SK-MEL-5 (cell line): ENCODE data around the gene SLC5A1. TPM values are rescaled to one million over a fixed set of nuclear protein-coding genes. Genes with fewer than 3 reads are reported as not detected.

Experiments
- DNase-seq: peaks from one replicate; pipeline ENCODE4 v3.0.0-alpha.2; 2016; ENCODE audit warnings: low read depth, low spot score
- in situ Hi-C: cut with HindIII; loops from 2 replicates; pipeline ENCODE4 v1.10.0; 2016; ENCODE audit warnings: low sequenced_read_pairs, high pct_unique_total_duplicates, low pct_unique_long_range_greater_than_20kb
- total RNA-seq: library from RNA; depleted of rRNA; stranded (reverse); fragments of >200 nt; shearing (Covaris generic); gene quantifications from 2 replicates; pipeline ENCODE4 v1.2.3, GENCODE V29; 2014

The SLC5A1 gene
- total RNA-seq, 1 experiment from 2014 or later = 0.24 TPM

- in situ Hi-C loops = no loop called here
- DNase-seq = no peak
Observed at GRCh38 chr22:32077151-32077550, 34.1 kb downstream of the SLC5A1 start.

GRCh38 chr22:32079130-32080089 is 36.3 kb downstream of the SLC5A1 start:
- DNase-seq = peak; percentile 47
- in situ Hi-C loops = no loop called here

- in situ Hi-C loops = no loop called here
- peak; percentile 84 for DNase-seq
Observed at GRCh38 chr22:32080904-32081303, 37.8 kb downstream of the SLC5A1 start.

DNA sequence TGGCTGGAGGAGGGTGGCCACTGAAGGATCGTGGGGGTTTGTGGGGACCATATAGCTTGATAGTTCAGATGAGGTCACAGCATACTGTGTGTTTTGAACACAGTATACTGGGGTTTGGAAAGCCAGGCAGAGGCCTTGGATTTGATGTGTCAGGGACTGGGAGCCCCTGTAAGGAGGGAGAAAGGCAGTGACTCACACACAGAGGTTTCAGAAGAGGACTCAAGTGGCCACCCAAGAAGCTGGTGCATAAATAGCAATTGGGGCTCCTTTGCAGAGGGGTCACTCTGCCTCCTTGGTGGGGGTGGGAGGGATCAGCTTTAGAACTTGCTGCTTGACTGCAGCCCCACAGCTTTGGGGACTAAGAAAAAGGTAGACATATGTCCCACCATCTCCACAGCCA is 39.3 kb downstream of the SLC5A1 start:
- in situ Hi-C loops = no loop called here
- DNase-seq = no peak

- in situ Hi-C loops = no loop called here
- DNase-seq = no peak
Observed at GRCh38 chr22:32083000-32083399, 39.9 kb downstream of the SLC5A1 start.

- no peak for DNase-seq
- in situ Hi-C loops = no loop called here
Observed at GRCh38 chr22:32083814-32084213, 40.8 kb downstream of the SLC5A1 start.

DNA sequence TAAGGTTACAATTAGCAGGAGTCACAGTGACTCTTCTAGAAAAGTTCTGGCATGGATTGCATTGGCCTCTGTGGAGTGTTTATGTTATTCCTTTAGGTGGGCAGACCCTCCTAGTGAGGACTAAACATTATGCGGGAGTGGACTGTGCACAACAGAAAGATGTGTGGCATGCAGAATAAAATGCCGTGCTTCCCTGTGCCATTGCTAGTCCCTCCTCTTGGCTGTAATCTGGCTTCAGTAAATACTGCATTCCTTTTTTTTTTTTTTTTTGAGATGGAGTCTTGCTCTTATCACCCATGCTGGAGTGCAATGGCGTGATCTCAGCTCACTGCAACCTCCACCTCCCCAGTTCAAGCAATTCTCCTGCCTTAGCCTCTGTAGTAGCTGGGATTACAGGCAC is 45.0 kb downstream of the SLC5A1 start:
- DNase-seq = no peak

GRCh38 chr22:32097018-32097417 is 54.0 kb downstream of the SLC5A1 start:
- DNase-seq = no peak
- in situ Hi-C loops = no loop called here

More for the DNA sequence above, 45.0 kb downstream of the SLC5A1 start:
- in situ Hi-C loops = no loop called here

DNA sequence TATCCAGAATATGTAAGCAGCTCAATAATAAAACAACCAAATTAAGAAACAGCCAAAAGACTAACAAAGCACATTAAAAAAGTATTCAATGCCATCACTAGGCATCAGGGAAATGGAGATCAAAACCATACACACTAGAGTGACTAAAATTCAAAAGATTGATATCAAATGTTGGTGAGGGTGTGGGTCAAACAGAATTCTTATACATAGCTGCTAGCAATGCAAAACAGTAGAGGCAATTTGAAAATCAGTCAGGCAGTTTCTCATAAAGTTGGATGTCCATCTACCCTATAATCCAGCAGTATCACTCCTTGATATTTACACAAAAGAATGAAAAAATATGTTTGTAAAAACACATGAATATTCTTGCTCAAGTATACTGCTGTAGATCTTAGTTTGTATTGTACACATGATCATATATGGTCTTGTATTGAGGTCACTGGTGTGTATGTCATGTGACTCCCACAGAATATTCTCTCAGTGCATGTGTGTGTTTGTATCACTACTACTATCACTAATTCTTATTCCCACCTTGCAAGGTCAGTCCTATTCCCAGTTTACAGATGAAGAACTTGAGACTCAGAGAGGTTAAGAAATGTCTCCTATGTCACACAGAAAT is 54.9 kb downstream of the SLC5A1 start:
- in situ Hi-C loops = no loop called here
- no peak for DNase-seq

DNA sequence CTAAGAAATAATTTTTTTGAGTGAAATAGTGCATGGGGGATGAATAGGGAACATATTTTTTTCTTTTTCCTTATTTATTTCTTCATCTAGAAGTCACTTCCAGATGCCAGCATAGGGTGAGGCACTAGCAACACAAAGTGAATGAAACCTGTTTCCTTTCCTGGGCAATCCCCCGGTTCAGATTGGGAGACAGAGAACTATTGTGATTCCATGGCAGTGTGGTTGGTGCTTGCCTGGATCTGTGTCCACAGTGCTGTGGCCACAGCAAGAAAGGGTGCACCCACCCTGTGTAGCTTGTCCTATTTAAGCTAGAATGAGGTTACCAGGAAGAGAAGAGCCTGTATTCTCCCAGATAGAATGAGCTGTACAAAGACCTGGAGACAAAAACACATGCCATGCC is 57.6 kb downstream of the SLC5A1 start:
- in situ Hi-C loops = no loop called here
- DNase-seq = peak; percentile 48

- in situ Hi-C loops = no loop called here
- peak; percentile 95 for DNase-seq
Observed at GRCh38 chr22:32103658-32104315, 60.7 kb downstream of the SLC5A1 start.

- peak; percentile 30 for DNase-seq
- in situ Hi-C loops = no loop called here
Observed at GRCh38 chr22:32106930-32107329, 63.9 kb downstream of the SLC5A1 start.

DNA sequence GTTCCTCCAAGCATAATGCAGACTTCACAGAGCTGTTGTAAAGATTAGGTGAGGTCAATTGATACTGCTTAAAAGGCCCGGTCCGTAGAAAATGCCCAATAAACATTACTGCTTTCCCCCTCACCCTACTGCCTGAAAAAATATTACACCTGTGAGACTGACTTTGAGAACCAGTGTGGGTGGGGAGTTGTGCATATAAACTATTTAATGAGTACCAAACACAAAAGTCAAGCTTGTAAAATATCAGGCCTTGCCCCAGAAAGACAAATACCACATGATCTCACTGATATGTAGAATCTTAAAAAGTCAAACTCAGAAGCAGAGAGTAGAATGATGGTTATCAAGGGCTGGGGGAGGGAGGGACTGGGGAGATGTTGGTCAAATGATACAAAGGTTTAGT is 69.3 kb downstream of the SLC5A1 start:
- in situ Hi-C loops = no loop called here
- no peak for DNase-seq

- peak; percentile 36 for DNase-seq
- in situ Hi-C loops = no loop called here
Observed at GRCh38 chr22:32119568-32120235, 76.6 kb downstream of the SLC5A1 start.

GRCh38 chr22:32120603-32121002 is 77.5 kb downstream of the SLC5A1 start:
- no peak for DNase-seq
- in situ Hi-C loops = no loop called here

GRCh38 chr22:32122899-32123298 is 79.8 kb downstream of the SLC5A1 start:
- no peak for DNase-seq
- in situ Hi-C loops = no loop called here

- in situ Hi-C loops = no loop called here
- DNase-seq = peak; percentile 39
Observed at GRCh38 chr22:32123657-32124056, 80.6 kb downstream of the SLC5A1 start.

DNA sequence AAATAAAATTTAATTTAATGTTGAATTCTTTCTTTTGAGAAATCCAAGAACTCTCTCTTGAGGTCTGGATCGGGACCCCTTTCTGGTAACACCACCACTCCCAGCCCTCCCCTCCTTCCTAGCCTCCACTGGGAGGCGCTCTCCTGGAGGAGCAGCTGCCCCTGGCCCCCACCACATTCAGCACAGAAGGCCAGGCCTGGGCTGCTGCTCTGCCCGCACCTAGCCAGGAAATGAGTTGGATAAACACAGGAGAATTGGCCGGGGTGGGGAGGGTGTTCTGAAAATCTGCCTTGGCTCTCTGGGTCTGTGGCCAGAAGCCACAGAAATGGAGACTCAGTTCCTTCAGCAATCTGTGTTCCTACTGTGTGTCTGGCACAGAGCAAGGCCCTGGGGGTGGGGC is 84.8 kb downstream of the SLC5A1 start:
- in situ Hi-C loops = no loop called here
- DNase-seq = peak; percentile 31
